HAP-1 (cell line): ENCODE data around the gene RPGRIP1.

Experiments
- DNase-seq, 2 experiments: peaks; one replicate each; pipeline ENCODE4 v3.0.0-alpha.2; 2016 to 2020; ENCODE audit warnings: low spot score in 2 of 2
- H3K27me3 ChIP-seq: fragments of 250-450 bp; sonication (Bioruptor Pico); 2 replicates; pipeline ENCODE4 v1.5.1; 2020; ENCODE audit warnings: low read depth, mild to moderate bottlenecking, moderate library complexity
- H3K36me3 ChIP-seq: fragments of 250-450 bp; sonication (Bioruptor Pico); replicated peaks from 2 replicates; pipeline ENCODE4 v1.5.1; 2020; ENCODE audit warnings: mild to moderate bottlenecking
- H3K4me1 ChIP-seq: fragments of 250-450 bp; sonication (Bioruptor Pico); 2 replicates; pipeline ENCODE4 v1.5.1; 2020; ENCODE audit warnings: mild to moderate bottlenecking
- H3K4me3 ChIP-seq: fragments of 250-450 bp; sonication (Bioruptor Pico); 2 replicates; pipeline ENCODE4 v1.5.1; 2020; ENCODE audit warnings: mild to moderate bottlenecking, moderate library complexity
- H3K9me3 ChIP-seq: fragments of 250-450 bp; sonication (Bioruptor Pico); 2 replicates; pipeline ENCODE4 v1.5.1; 2020; ENCODE audit warnings: mild to moderate bottlenecking, moderate library complexity
- in situ Hi-C: fragments of 300-500 bp; cut with MboI; formaldehyde crosslinking; loops from 3 replicates; pipeline ENCODE4 v1.14.3; 2020; ENCODE audit warnings: low sequenced_read_pairs, inconsistent platforms, mixed read lengths

RPGRIP1 gene

GRCh38 chr14:21279783-21280182 lies at the start of gene RPGRIP1:
Gene RPGRIP1 (plus strand): TSS chr14:21280083. CDS start chr14:21287977, 7,894 bp downstream.
- Histone ChIP-seq H3K4me1 (no peaks in the 10 kb centered on the region), H3K9me3 (no peaks in the 10 kb centered on the region), H3K27me3 (no peaks in the 10 kb centered on the region), H3K4me3 (no peak within 1 kb of the TSS), H3K36me3 (no peaks in the 10 kb centered on the region)
- in situ Hi-C loops: no loop called here
- no peak for DNase-seq

- peaks cover 98% of the 10 kb centered on the region for H3K36me3 ChIP-seq
- peaks cover 4% of the 10 kb centered on the region for H3K4me1 ChIP-seq
- DNase-seq: no peak
- H3K4me3 ChIP-seq: no peak overlapping the region
- in situ Hi-C loops: no loop called here
- H3K27me3 ChIP-seq: no peaks in the 10 kb centered on the region
- H3K9me3 ChIP-seq: no peaks in the 10 kb centered on the region
Observed at GRCh38 chr14:21231020-21231652, 48.7 kb upstream of the RPGRIP1 start.

- Histone ChIP-seq H3K27me3 (no peaks in the 10 kb centered on the region), H3K4me3 (no peak overlapping the region), H3K36me3 (peaks cover 97% of the 10 kb centered on the region), H3K9me3 (no peaks in the 10 kb centered on the region), H3K4me1 (peaks cover 4% of the 10 kb centered on the region)
- DNase-seq: no peak
- in situ Hi-C loops: no loop called here
Observed at GRCh38 chr14:21233457-21234076, 46.3 kb upstream of the RPGRIP1 start.

- in situ Hi-C loops: no loop called here
- Histone ChIP-seq H3K4me1 (peaks cover 4% of the 10 kb centered on the region), H3K36me3 (peaks cover 98% of the 10 kb centered on the region), H3K27me3 (no peaks in the 10 kb centered on the region), H3K9me3 (no peaks in the 10 kb centered on the region), H3K4me3 (no peak overlapping the region)
- no peak for DNase-seq
Observed at GRCh38 chr14:21234112-21234511, 45.8 kb upstream of the RPGRIP1 start.

- peaks cover 4% of the 10 kb centered on the region for H3K4me1 ChIP-seq
- in situ Hi-C loops: no loop called here
- no peak for DNase-seq
- H3K36me3 ChIP-seq: peaks cover 86% of the 10 kb centered on the region
- no peaks in the 10 kb centered on the region for H3K27me3 ChIP-seq
- no peak overlapping the region for H3K4me3 ChIP-seq
- no peaks in the 10 kb centered on the region for H3K9me3 ChIP-seq
Observed at GRCh38 chr14:21236948-21237797, 42.7 kb upstream of the RPGRIP1 start.

GRCh38 chr14:21238823-21239518 lies 40.9 kb upstream of the RPGRIP1 start:
- DNase-seq: no peak
- Histone ChIP-seq H3K9me3 (no peaks in the 10 kb centered on the region), H3K4me1 (peaks cover 4% of the 10 kb centered on the region), H3K27me3 (no peaks in the 10 kb centered on the region), H3K36me3 (peaks cover 77% of the 10 kb centered on the region), H3K4me3 (no peak overlapping the region)
- in situ Hi-C loops: no loop called here

GRCh38 chr14:21240417-21240816 lies 39.5 kb upstream of the RPGRIP1 start:
- DNase-seq: no peak
- no peaks in the 10 kb centered on the region for H3K27me3 ChIP-seq
- H3K36me3 ChIP-seq: peaks cover 74% of the 10 kb centered on the region
- in situ Hi-C loops: no loop called here
- no peak overlapping the region for H3K4me3 ChIP-seq
- no peaks in the 10 kb centered on the region for H3K4me1 ChIP-seq
- H3K9me3 ChIP-seq: no peaks in the 10 kb centered on the region

- Histone ChIP-seq H3K27me3 (no peaks in the 10 kb centered on the region), H3K36me3 (peaks cover 74% of the 10 kb centered on the region), H3K4me1 (no peaks in the 10 kb centered on the region), H3K4me3 (no peak overlapping the region), H3K9me3 (no peaks in the 10 kb centered on the region)
- in situ Hi-C loops: no loop called here
- DNase-seq: no peak
Observed at GRCh38 chr14:21241218-21241819, 38.6 kb upstream of the RPGRIP1 start.

GRCh38 chr14:21244544-21244943 lies 35.3 kb upstream of the RPGRIP1 start:
- in situ Hi-C loops: no loop called here

GRCh38 chr14:21245813-21246212 lies 34.1 kb upstream of the RPGRIP1 start:
- H3K36me3 ChIP-seq: peaks cover 63% of the 10 kb centered on the region

More at GRCh38 chr14:21244544-21244943, 35.3 kb upstream of the RPGRIP1 start:
- Histone ChIP-seq H3K4me1 (peaks cover 12% of the 10 kb centered on the region), H3K27me3 (no peaks in the 10 kb centered on the region), H3K36me3 (peaks cover 63% of the 10 kb centered on the region), H3K9me3 (no peaks in the 10 kb centered on the region), H3K4me3 (no peak overlapping the region)
- DNase-seq: no peak

GRCh38 chr14:21248338-21248737 lies 31.5 kb upstream of the RPGRIP1 start:
- Histone ChIP-seq H3K4me3 (no peak overlapping the region), H3K36me3 (peaks cover 81% of the 10 kb centered on the region), H3K27me3 (no peaks in the 10 kb centered on the region), H3K4me1 (peaks cover 14% of the 10 kb centered on the region), H3K9me3 (no peaks in the 10 kb centered on the region)
- in situ Hi-C loops: no loop called here
- no peak for DNase-seq

More at GRCh38 chr14:21245813-21246212, 34.1 kb upstream of the RPGRIP1 start:
- H3K27me3 ChIP-seq: no peaks in the 10 kb centered on the region
- in situ Hi-C loops: no loop called here
- no peaks in the 10 kb centered on the region for H3K9me3 ChIP-seq
- no peak overlapping the region for H3K4me3 ChIP-seq
- DNase-seq: no peak
- H3K4me1 ChIP-seq: peaks cover 12% of the 10 kb centered on the region

- Histone ChIP-seq H3K4me1 (peaks cover 14% of the 10 kb centered on the region), H3K27me3 (no peaks in the 10 kb centered on the region), H3K9me3 (no peaks in the 10 kb centered on the region), H3K4me3 (no peak overlapping the region), H3K36me3 (peaks cover 76% of the 10 kb centered on the region)
- in situ Hi-C loops: no loop called here
- no peak for DNase-seq
Observed at GRCh38 chr14:21248739-21249411, 31.0 kb upstream of the RPGRIP1 start.

- Histone ChIP-seq H3K36me3 (peaks cover 78% of the 10 kb centered on the region), H3K27me3 (no peaks in the 10 kb centered on the region), H3K4me1 (peaks cover 14% of the 10 kb centered on the region), H3K9me3 (no peaks in the 10 kb centered on the region), H3K4me3 (no peak overlapping the region)
- in situ Hi-C loops: no loop called here
- no peak for DNase-seq
Observed at GRCh38 chr14:21251215-21251614, 28.7 kb upstream of the RPGRIP1 start.
